Lower lobe of right lung (tissue), 2 donors: Measurements from ENCODE around the gene PRKCH. TPM values are rescaled to one million over a fixed set of nuclear protein-coding genes. Genes with fewer than 3 reads are reported as not detected.

Experiments used
- ATAC-seq, 2 donors: fragments of 200-7000 bp; cut with Tn5 transposase; one replicate each; pipeline ENCODE4 v1.9.1; 2020 to 2022; ENCODE audit warnings: mild to moderate bottlenecking in 2 of 2, moderate library complexity in 2 of 2
- DNase-seq: peaks from one replicate; pipeline ENCODE4 v3.0.0-alpha.2; 2020
- H3K27ac ChIP-seq: fragments of 200-600 bp; one replicate; pipeline ENCODE4 v1.8.0; 2022
- H3K27me3 ChIP-seq: fragments of 200-600 bp; one replicate; pipeline ENCODE4 v1.8.0; 2022; ENCODE audit warnings: low read depth
- H3K36me3 ChIP-seq: fragments of 200-600 bp; one replicate; pipeline ENCODE4 v1.8.0; 2022; ENCODE audit warnings: mild to moderate bottlenecking
- H3K4me1 ChIP-seq: fragments of 200-600 bp; one replicate; pipeline ENCODE4 v1.8.0; 2022
- H3K4me3 ChIP-seq: fragments of 200-600 bp; one replicate; pipeline ENCODE4 v1.8.0; 2022; ENCODE audit warnings: mild to moderate bottlenecking
- H3K9me3 ChIP-seq: fragments of 200-600 bp; one replicate; pipeline ENCODE4 v1.8.0; 2022
- intact Hi-C: fragments of 100-400 bp; cut with DNase I; formaldehyde crosslinking; loops from one replicate; pipeline ENCODE4 v1.11.0; 2022
- total RNA-seq: library from RNA; stranded (reverse); fragmentation: NEBNext Ultra II Directional; extraction: Animal tissue kit (Norgen Biotek cat#: 25700); gene quantifications from one replicate; pipeline ENCODE4 v1.2.1, GENCODE V29; 2021
- TF ChIP-seq, protein P1 (sequence below): fragments of 200-600 bp; IDR thresholded peaks from one replicate; pipeline ENCODE4 v1.8.0; 2022; ENCODE audit warnings: antibody characterized with exemption, mild to moderate bottlenecking
- donor health status: DM: no; HTN: yes; CAD: no; lungs with severe emphysema.

PRKCH gene
- total RNA-seq, 1 donor from 2014 or later = 60.9 TPM

DNA sequence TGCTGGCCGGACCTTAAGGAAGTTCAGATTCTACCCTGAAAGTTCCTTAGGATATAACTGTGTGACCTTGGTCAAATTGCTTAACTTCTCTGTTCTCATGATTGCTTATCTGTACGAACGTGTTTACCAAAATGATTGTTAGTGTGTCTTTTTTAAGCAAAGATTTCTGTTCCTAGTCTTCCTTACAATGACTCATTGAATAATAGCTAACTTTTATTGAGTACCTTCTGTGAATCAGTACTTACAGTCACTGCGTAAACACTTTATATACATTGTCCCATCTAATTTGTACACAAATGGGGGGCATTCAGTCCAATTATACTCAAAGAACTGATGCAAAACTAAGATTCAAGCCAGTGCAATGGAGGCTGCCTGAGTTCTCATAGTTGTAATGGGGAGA, 36.0 kb upstream of the PRKCH start:
- Histone ChIP-seq H3K27me3 (peaks cover 10% of the 10 kb centered on the region), H3K4me3 (no peak overlapping the region), H3K9me3 (no peaks in the 10 kb centered on the region), H3K27ac (no peak overlapping the region), H3K36me3 (no peaks in the 10 kb centered on the region), H3K4me1 (peaks cover 7% of the 10 kb centered on the region)
- DNase-seq = no peak
- intact Hi-C loops = no loop called here
- no peak for ATAC-seq
- TF ChIP-seq, protein P1, sequence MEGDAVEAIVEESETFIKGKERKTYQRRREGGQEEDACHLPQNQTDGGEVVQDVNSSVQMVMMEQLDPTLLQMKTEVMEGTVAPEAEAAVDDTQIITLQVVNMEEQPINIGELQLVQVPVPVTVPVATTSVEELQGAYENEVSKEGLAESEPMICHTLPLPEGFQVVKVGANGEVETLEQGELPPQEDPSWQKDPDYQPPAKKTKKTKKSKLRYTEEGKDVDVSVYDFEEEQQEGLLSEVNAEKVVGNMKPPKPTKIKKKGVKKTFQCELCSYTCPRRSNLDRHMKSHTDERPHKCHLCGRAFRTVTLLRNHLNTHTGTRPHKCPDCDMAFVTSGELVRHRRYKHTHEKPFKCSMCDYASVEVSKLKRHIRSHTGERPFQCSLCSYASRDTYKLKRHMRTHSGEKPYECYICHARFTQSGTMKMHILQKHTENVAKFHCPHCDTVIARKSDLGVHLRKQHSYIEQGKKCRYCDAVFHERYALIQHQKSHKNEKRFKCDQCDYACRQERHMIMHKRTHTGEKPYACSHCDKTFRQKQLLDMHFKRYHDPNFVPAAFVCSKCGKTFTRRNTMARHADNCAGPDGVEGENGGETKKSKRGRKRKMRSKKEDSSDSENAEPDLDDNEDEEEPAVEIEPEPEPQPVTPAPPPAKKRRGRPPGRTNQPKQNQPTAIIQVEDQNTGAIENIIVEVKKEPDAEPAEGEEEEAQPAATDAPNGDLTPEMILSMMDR = no peak

DNA sequence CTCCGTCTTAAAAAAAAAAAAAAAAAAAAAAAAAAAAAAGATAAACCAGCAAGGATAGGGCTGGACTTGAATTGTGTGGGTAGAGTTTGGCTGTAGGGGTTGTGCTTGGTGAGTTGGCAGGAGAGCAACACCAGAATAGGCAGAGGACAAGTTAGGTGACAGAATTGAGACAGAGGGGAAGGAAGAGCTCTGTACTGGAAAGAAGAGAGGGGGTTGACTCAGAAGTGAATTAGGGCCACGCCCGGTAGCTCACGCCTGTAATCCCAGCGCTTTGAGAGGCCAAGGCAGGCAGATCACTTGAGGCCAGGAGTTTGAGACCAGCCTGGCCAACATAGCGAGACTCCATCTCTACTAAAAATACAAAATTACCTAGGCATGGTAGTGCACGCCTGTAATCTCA, 34.2 kb upstream of the PRKCH start:
- no peak overlapping the region for H3K4me3 ChIP-seq
- H3K27ac ChIP-seq = no peak overlapping the region
- H3K4me1 ChIP-seq = peaks cover 5% of the 10 kb centered on the region
- DNase-seq = no peak
- intact Hi-C loops = no loop called here
- no peak for ATAC-seq
- H3K36me3 ChIP-seq = no peaks in the 10 kb centered on the region
- TF ChIP-seq, protein P1 = no peak
- H3K27me3 ChIP-seq = no peaks in the 10 kb centered on the region
- H3K9me3 ChIP-seq = no peaks in the 10 kb centered on the region

DNA sequence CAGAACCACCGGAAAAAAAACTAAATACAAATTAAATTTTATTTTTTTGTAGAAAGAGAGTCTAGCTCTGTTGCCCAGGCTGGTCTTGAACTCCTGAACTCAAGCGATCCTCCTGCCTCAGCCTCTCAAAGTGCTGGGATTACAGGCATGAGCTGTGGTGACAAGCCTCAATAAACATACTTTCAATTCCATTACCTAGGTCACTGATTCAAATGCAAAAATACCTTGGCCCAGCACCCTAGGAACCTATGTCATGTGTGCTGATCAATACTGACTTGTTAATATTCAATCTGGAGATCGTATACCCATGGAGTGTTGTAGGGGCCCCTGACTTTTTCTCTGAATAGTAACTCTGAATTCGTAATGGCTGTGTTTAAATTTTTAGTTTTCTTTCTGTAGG, 33.2 kb upstream of the PRKCH start:
- Histone ChIP-seq H3K9me3 (no peaks in the 10 kb centered on the region), H3K4me1 (peaks cover 5% of the 10 kb centered on the region), H3K27me3 (no peaks in the 10 kb centered on the region), H3K27ac (no peak overlapping the region), H3K36me3 (no peaks in the 10 kb centered on the region), H3K4me3 (no peak overlapping the region)
- ATAC-seq (no peak), DNase-seq (no peak)
- TF ChIP-seq, protein P1 = no peak
- intact Hi-C loops = no loop called here

DNA sequence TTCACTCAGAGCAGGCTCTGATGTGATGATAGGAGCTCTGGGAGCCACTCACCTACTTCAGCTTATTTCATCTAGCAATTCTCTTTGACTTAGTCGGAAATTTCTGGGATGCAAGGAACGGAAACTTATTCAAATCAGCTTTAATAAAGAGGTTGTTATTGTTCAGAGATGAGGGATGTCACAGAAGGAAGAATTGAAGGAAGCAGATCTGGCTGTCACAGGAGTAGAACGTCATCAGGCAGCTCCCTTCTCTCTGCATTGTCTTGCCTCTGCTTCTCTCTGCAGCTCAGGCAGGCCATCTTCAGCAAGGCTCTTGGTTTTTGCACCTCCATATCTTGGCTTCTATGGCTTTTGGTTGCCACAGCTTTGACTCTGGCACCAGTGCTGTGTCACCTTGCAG, 32.7 kb upstream of the PRKCH start:
- H3K9me3 ChIP-seq = no peaks in the 10 kb centered on the region
- H3K4me1 ChIP-seq = peaks cover 5% of the 10 kb centered on the region
- TF ChIP-seq, protein P1 = no peak
- intact Hi-C loops = no loop called here
- no peaks in the 10 kb centered on the region for H3K36me3 ChIP-seq
- H3K27ac ChIP-seq = no peak overlapping the region
- DNase-seq (no peak), ATAC-seq (no peak)
- H3K4me3 ChIP-seq = no peak overlapping the region
- no peaks in the 10 kb centered on the region for H3K27me3 ChIP-seq

DNA sequence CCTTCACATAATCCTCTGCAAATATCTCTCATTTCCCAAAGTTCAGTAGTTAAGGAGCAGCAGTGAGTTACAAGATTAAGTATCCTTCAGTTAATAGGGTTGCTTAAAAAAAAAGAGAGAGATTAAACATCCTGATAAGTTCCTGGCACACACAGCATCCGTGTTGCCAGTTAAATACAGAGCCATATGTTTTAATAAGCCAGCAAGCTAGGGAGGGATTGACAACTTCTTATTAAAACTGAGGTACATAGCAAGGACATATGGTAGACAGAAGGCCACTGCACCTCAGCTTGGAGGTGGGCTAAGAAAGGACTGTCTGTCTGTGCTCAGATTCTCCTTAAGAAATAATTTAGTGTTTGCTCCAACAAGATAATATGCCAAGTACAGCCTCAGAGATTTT, 30.7 kb upstream of the PRKCH start:
- Histone ChIP-seq H3K27me3 (no peaks in the 10 kb centered on the region), H3K9me3 (no peaks in the 10 kb centered on the region), H3K4me1 (peaks cover 4% of the 10 kb centered on the region), H3K4me3 (no peak overlapping the region), H3K27ac (no peak overlapping the region), H3K36me3 (no peaks in the 10 kb centered on the region)
- intact Hi-C loops = no loop called here
- ATAC-seq (no peak), DNase-seq (no peak)
- TF ChIP-seq, protein P1 = no peak

DNA sequence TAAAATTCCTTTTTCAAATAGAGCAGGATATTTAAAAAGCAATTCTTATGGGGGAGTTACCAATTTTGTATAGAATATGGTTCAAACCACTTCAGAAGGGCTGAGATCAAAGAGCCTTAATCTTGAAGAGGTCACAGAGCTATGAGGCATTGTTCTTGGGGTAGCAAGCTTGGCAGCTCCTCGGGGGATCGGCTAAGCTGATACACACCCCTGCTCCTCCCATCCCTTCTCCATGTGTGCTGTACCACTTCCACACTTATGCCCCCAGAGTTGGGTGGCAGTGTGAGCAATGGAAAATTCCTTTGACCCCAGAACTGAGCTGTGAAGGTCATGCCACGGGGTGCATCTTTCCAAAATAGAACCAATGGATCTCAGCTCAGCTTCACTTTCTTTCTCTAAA, 25.2 kb upstream of the PRKCH start:
- ATAC-seq = no peak
- intact Hi-C loops = no loop called here
- Histone ChIP-seq H3K9me3 (no peaks in the 10 kb centered on the region), H3K36me3 (no peaks in the 10 kb centered on the region), H3K4me3 (no peak overlapping the region), H3K4me1 (no peaks in the 10 kb centered on the region), H3K27me3 (no peaks in the 10 kb centered on the region), H3K27ac (no peak overlapping the region)
- no peak for DNase-seq
- TF ChIP-seq, protein P1 = no peak
